RWPE1 (cell line): Measurements from ENCODE around the gene OGFRL1.

ENCODE experiments used
- CTCF ChIA-PET: fragments of 350-600 bp; sonication (Branson Sonifier 250); formaldehyde crosslinking; extraction: SDS; loops from one replicate; lab custom pipeline; 2021; lab: Yijun Ruan, JAX
- POLR2A ChIA-PET: fragments of 400-600 bp; formaldehyde crosslinking; extraction: SDS; loops from one replicate; lab custom pipeline; 2020; ENCODE audit warnings: antibody characterized with exemption; ENCODE audit not compliant: low non-redundant PET; lab: Yijun Ruan, JAX
- DNase-seq: peaks from one replicate; pipeline ENCODE4 v3.0.0; 2012; ENCODE audit warnings: low spot score
- H3K27ac ChIP-seq: fragments of 450-650 bp; 2 replicates; pipeline ENCODE4 v1.5.1; 2017
- CTCF ChIP-seq: fragments of 450-650 bp; conservative IDR thresholded peaks from 2 replicates; pipeline ENCODE4 v1.5.1; 2017; ENCODE audit warnings: low read depth, mild to moderate bottlenecking

The OGFRL1 gene

GRCh38 chr6:71288228-71289038 is at the start of gene OGFRL1:
OGFRL1 (plus strand) TSS chr6:71288811; CDS start chr6:71288937, 126 bp downstream.
- H3K27ac ChIP-seq: peak within 1 kb of the TSS; percentile 89

GRCh38 chr6:71239694-71240093 is 48.9 kb upstream of the OGFRL1 start:
- DNase-seq: no peak
- no peak for TF ChIP-seq CTCF
- ChIA-PET CTCF (no interaction called here), POLR2A (no interaction called here)
- no peak overlapping the region for H3K27ac ChIP-seq

More at GRCh38 chr6:71288228-71289038, at the start of gene OGFRL1:
- ChIA-PET CTCF (interaction anchor here (0.6 to 1.5 kb wide), 6 partner anchors 9 to 1851 kb away, joined by 3 to 5 read pairs (median 3); no protein-coding TSS in a partner anchor), POLR2A (interaction anchor here (0.6 kb wide), 1 partner anchor 67 kb away, joined by 3 read pairs; no protein-coding TSS in a partner anchor)
- peak; percentile 80 for DNase-seq
- TF ChIP-seq CTCF: peak; percentile 67

GRCh38 chr6:71245265-71246049 is 43.2 kb upstream of the OGFRL1 start:
- ChIA-PET POLR2A (no interaction called here), CTCF (no interaction called here)
- H3K27ac ChIP-seq: no peak overlapping the region; the same call in 1 of the 2 replicates
- no peak for DNase-seq
- TF ChIP-seq CTCF: no peak

- DNase-seq: no peak
- no peak overlapping the region for H3K27ac ChIP-seq
- TF ChIP-seq CTCF: no peak
- CTCF ChIA-PET: no interaction called here
- POLR2A ChIA-PET: no interaction called here
Observed at GRCh38 chr6:71246596-71246995, 42.0 kb upstream of the OGFRL1 start.

GRCh38 chr6:71248306-71248765 is 40.3 kb upstream of the OGFRL1 start:
- no peak for TF ChIP-seq CTCF
- POLR2A ChIA-PET: no interaction called here
- DNase-seq: peak; percentile 37
- peak overlapping the region; percentile 82 for H3K27ac ChIP-seq
- CTCF ChIA-PET: no interaction called here

- DNase-seq: no peak
- POLR2A ChIA-PET: no interaction called here
- TF ChIP-seq CTCF: no peak
- CTCF ChIA-PET: interaction anchor here (0.5 kb wide), 1 partner anchor 145 kb away, joined by 4 read pairs; no protein-coding TSS in a partner anchor
- peak overlapping the region; percentile 82 for H3K27ac ChIP-seq
Observed at GRCh38 chr6:71248878-71249544, 39.6 kb upstream of the OGFRL1 start.
